ENCODE measurements around the gene ENSA.
"Not testable (repeated sequence)": the region's sequence is repeated elsewhere in the genome, so short reads cannot be mapped to it uniquely, and the experiment has no call there.

DNA sequence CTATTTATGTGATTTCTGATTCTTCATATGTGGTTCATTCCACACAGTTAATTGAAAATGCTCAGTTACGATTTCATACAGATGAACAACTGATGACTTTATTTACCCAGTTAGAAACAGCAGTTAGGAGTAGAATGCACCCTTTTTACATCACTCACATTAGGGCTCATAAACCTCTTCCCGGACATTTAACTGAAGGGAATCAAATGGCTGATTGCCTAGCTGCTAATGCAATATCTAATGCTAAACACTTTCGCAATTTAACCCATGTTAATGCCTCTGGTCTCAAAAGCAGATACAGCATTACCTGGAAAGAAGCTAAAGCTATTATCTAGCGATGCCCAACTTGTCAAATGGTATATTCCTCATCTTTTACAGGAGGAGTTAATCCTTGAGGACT, 27.7 kb upstream of the ENSA start:
- not testable (repeated sequence) for TF ChIP-seq E2F4 (CRISPR knock-in tag; IDR thresholded peaks at IDR 0.05; ENCODE audit: borderline replicate concordance, low read depth); CTCF (IDR thresholded peaks at IDR 0.05); JUN (CRISPR knock-in tag; IDR thresholded peaks at IDR 0.05); TEAD4 (CRISPR knock-in tag; IDR thresholded peaks at IDR 0.05); KAT7 (CRISPR knock-in tag; IDR thresholded peaks at IDR 0.05; ENCODE audit: borderline replicate concordance); NFE2L1 (CRISPR knock-in tag; IDR thresholded peaks at IDR 0.05); USF1 (CRISPR knock-in tag; IDR thresholded peaks at IDR 0.05); USF2 (CRISPR knock-in tag; IDR thresholded peaks at IDR 0.05)
- TF ChIP-seq, protein P1, sequence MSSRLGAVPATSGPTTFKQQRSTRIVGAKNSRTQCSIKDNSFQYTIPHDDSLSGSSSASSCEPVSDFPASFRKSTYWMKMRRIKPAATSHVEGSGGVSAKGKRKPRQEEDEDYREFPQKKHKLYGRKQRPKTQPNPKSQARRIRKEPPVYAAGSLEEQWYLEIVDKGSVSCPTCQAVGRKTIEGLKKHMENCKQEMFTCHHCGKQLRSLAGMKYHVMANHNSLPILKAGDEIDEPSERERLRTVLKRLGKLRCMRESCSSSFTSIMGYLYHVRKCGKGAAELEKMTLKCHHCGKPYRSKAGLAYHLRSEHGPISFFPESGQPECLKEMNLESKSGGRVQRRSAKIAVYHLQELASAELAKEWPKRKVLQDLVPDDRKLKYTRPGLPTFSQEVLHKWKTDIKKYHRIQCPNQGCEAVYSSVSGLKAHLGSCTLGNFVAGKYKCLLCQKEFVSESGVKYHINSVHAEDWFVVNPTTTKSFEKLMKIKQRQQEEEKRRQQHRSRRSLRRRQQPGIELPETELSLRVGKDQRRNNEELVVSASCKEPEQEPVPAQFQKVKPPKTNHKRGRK (CRISPR knock-in tag; IDR thresholded peaks at IDR 0.05; ENCODE audit: borderline replicate concordance): not testable (repeated sequence)
- TF ChIP-seq, protein P2, sequence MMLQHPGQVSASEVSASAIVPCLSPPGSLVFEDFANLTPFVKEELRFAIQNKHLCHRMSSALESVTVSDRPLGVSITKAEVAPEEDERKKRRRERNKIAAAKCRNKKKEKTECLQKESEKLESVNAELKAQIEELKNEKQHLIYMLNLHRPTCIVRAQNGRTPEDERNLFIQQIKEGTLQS (CRISPR knock-in tag; conservative IDR thresholded peaks at IDR 0.05): not testable (repeated sequence)
- TF ChIP-seq, protein P3, sequence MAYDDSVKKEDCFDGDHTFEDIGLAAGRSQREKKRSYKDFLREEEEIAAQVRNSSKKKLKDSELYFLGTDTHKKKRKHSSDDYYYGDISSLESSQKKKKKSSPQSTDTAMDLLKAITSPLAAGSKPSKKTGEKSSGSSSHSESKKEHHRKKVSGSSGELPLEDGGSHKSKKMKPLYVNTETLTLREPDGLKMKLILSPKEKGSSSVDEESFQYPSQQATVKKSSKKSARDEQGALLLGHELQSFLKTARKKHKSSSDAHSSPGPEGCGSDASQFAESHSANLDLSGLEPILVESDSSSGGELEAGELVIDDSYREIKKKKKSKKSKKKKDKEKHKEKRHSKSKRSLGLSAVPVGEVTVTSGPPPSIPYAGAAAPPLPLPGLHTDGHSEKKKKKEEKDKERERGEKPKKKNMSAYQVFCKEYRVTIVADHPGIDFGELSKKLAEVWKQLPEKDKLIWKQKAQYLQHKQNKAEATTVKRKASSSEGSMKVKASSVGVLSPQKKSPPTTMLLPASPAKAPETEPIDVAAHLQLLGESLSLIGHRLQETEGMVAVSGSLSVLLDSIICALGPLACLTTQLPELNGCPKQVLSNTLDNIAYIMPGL (CRISPR knock-in tag; IDR thresholded peaks at IDR 0.05): not testable (repeated sequence)
- TF ChIP-seq, protein P4, sequence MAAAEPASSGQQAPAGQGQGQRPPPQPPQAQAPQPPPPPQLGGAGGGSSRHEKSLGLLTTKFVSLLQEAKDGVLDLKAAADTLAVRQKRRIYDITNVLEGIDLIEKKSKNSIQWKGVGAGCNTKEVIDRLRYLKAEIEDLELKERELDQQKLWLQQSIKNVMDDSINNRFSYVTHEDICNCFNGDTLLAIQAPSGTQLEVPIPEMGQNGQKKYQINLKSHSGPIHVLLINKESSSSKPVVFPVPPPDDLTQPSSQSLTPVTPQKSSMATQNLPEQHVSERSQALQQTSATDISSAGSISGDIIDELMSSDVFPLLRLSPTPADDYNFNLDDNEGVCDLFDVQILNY (CRISPR knock-in tag; IDR thresholded peaks at IDR 0.05): not testable (repeated sequence)

Data from WTC11 (cell line).